Stimulated activated CD4-positive, alpha-beta T cell treated with anti-CD3 and anti-CD28 coated beads, Interleukin-1b, Interleukin-23, amount 100 ng/mL, for 4 hours (primary cell): ENCODE data around the gene GALNT11.

Experiments used
- DNase-seq, 2 donors: peaks; one replicate each; pipeline ENCODE4 v3.0.0-alpha.2; 2020; ENCODE audit warnings: low read depth in 2 of 2

Gene GALNT11

DNA sequence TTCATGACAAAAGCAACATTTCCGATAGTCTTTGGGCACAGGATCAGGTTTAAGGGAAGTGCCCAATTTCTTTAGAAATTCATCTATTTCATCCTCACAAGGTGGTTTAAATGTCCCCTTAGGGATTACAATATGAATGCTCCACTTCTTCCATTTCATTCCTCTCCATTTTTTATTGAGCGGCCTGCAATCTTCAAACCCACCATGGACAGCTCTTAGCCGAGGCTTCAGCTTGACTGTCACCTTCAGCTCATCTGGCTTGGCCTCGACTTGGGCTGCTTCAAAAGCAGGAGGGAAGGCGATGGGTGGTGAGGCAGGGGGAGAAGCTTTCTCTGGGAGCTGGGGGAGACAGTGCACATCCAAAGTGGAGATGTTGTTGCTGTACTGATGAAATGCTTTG, 123.2 kb downstream of the GALNT11 start:
- DNase-seq, result no peak

DNA sequence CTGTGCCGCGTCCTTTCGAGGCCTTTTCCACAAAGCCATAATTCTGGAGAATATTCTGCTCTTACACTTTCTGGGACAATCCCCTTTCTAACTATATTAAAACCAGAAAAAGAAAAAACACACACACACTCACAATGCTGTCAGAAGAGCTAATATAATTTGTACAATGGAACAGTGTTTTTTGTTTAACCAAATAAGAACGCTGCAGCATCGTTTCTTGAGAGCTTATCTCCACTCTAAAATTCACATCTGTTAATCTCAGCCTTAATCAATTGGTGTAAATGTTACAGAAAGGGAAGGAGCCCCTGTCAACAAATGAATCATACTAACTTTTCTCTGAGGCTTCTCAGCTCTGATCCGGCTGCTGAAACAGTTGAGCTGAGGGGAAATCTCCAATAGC, 123.9 kb downstream of the GALNT11 start:
- no peak for DNase-seq

DNA sequence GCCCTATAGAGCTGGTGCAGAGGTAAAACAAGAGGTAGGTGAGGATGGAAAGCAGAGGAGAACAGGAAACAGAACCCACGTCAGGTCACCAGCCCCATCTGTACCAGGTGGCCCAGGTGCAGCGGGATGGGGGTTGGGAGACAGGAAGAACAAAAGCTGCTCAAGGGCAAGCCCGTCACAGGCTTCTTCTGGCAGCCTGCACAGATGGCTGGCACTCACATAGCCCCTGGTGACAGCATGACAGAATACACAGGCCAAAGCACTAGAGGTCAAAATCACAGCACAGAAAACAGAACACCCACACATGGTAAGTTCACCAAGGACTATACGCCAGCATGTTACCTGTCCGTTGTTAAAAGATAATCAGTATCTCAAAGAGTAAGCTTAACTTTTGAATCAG, 126.8 kb downstream of the GALNT11 start:
- DNase-seq, result no peak

DNA sequence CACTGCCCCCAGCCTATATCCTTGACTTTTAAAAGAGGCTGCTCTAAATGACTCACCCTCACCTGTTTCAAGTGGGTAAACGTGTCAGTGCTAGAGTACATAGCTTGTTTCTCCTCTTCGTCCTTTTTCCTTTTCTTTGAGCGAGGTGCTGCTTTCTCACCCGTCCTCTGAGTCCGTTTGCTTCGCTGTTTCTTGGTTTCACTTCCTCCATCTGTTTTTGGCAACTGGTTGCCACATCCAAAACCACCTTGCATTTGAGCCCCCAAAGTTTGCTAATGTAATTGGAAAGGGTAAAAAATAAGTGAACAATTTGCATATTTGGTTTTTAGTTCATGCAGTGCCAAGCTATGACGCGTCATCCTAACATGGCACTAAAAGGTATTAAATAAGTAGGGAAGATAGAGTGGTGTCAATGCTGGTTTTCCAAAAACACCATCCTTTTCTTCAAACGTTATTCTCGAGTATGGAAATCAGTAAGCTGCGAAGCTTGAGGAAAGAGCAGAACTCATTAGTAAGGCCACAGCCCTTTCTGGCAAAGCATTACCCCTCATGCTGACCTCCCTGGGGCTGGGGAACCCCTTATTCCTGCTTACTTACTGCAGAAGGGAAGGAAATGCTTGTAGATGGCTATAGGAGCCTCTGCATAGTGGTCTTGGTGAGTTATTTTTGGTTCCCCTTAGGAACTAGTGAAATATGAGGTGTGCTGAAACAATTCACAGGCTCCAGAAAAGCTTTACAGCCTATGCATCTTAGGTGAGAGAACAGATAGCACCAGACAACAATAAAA, 133.5 kb downstream of the GALNT11 start:
- DNase-seq, result no peak

DNA sequence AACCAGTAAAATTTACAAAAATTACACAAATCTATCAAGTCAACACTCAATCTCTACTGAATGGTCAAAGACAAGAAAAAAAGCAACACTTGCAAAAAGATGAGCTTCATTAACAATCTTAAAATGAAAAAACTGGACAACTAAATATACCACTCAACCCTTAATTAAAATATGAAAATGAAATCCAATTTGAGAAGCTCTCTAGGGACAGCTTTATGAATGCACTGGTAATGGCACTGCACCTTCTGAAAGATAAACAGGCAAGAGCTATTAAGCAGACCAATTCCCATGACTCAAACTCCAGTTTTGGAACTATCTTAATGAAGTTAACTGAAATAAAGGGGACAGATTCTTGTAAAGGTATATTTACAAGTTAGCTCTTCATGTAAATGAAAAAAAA, 135.7 kb downstream of the GALNT11 start:
- DNase-seq, result no peak

DNA sequence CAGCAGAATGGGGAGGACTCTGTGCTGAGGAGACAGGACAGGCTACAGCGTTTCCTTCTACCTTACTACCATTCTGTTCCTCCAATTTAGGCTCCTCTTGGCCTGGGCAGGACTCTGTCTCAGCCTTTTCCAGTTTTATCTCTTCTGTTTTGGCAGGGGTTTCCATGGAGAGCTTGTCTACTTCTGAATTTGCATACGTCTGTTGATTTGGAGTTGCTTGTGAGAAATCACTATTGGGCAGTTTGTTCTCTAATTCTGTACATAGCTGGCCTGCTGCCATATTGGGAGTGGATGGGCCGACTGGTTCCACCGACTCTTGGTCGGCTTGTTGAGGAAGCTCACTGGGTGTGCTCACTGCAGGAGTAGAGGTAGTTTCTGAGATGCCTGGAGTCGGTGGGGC, 136.8 kb downstream of the GALNT11 start:
- no peak for DNase-seq
